Bronchial epithelial cell (primary cell): ENCODE measurements around the gene RHOF. TPM values are rescaled to one million over a fixed set of nuclear protein-coding genes. Genes with fewer than 3 reads are reported as not detected.
"Not testable (repeated sequence)": the region's sequence is repeated elsewhere in the genome, so short reads cannot be mapped to it uniquely, and the experiment has no call there.

Source experiments
- DNase-seq: peaks from one replicate; pipeline ENCODE4 v3.0.0-alpha.2; 2010; ENCODE audit warnings: low read depth
- FAIRE-seq: peaks from 2 replicates; lab custom pipeline; 2011; peaks lifted over from hg19 to GRCh38; lab: Jason Lieb, UNC
- H3K27me3 ChIP-seq: 2 replicates; pipeline ENCODE4 v1.5.1; 2011; ENCODE audit warnings: low read length; ENCODE audit not compliant: control insufficient read depth, insufficient read depth
- H3K36me3 ChIP-seq: 2 replicates; pipeline ENCODE4 v1.5.1; 2011; ENCODE audit warnings: low read length; ENCODE audit not compliant: control insufficient read depth, insufficient read depth
- H3K4me3 ChIP-seq: 2 replicates; pipeline ENCODE4 v1.5.1; 2011; ENCODE audit warnings: mild to moderate bottlenecking, low read depth, low read length, control low read depth
- total RNA-seq: library from RNA; depleted of rRNA; stranded (reverse); fragments of >200 nt; gene quantifications from 2 replicates; pipeline ENCODE4 v1.2.1, GENCODE V29; 2014
- TF ChIP-seq, protein P1 (sequence below): IDR thresholded peaks from 2 replicates; pipeline ENCODE4 v1.5.1; 2011; ENCODE audit warnings: mild to moderate bottlenecking, moderate library complexity, low read length, control low read depth, inconsistent platforms; ENCODE audit not compliant: insufficient read depth, severe bottlenecking

RHOF gene
- total RNA-seq, 1 donor from 2014 or later = 15.5 TPM

DNA sequence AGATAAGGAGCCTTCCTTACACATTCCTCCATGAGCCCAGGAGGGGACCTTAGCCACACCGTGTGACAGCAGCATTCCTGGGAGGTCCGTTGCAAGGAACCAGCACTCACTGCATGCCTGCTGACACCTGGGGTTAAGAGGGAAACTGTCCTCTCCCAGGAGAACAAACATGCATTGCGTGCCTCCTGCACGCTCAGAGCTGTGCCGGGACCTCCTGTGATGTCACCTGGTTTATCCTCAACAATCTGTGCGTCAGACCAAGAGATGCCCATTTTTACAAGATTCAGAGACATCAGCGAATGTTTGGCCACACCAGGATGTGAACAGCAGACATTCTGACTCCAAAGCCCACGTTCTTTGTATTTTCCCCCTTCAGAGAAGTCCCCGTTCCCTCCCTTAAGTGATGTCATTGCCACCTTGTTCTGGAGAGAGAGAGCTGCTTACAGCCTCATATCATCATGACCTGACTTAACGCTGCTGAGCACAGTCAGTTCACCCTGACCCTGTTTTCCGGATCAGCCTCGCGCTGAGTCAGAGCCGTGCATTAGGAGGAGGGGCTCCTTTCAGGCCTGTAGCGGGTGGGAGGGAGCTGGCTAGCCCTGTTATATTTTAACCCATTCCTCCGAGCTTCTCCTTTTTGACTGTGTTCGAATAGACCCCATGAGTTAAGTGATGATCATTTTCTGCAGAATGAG is 44.8 kb downstream of the RHOF start:
- peak; percentile 81 for FAIRE-seq

DNA sequence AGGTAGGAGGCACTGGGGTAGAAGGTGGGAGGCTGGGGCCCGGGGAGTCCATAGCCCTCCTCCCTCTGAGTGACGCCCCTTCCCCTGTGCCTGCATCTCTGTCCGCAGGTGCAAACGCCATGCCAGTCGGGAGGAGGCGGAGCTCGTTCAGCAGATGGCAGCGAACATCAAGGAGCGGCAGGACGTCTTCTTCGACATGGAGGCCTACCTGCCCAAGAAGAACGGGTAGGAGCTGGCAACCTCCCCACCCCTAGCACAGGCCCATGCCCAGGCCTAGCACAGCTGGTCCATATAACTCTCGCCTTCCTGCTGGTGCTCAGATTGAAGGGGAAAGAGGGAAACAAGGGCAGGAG is 45.3 kb downstream of the RHOF start:
- DNase-seq (no peak), FAIRE-seq (no peak)
- Histone ChIP-seq H3K27me3 (no peaks in the 10 kb centered on the region), H3K4me3 (no peak overlapping the region), H3K36me3 (peaks cover 7% of the 10 kb centered on the region)
- TF ChIP-seq, protein P1, sequence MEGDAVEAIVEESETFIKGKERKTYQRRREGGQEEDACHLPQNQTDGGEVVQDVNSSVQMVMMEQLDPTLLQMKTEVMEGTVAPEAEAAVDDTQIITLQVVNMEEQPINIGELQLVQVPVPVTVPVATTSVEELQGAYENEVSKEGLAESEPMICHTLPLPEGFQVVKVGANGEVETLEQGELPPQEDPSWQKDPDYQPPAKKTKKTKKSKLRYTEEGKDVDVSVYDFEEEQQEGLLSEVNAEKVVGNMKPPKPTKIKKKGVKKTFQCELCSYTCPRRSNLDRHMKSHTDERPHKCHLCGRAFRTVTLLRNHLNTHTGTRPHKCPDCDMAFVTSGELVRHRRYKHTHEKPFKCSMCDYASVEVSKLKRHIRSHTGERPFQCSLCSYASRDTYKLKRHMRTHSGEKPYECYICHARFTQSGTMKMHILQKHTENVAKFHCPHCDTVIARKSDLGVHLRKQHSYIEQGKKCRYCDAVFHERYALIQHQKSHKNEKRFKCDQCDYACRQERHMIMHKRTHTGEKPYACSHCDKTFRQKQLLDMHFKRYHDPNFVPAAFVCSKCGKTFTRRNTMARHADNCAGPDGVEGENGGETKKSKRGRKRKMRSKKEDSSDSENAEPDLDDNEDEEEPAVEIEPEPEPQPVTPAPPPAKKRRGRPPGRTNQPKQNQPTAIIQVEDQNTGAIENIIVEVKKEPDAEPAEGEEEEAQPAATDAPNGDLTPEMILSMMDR = no peak

More for the DNA sequence above, 44.8 kb downstream of the RHOF start:
- DNase-seq = peak; percentile 52
- TF ChIP-seq, protein P1 = no peak
- H3K27me3 ChIP-seq = no peaks in the 10 kb centered on the region
- peaks cover 7% of the 10 kb centered on the region for H3K36me3 ChIP-seq
- no peak overlapping the region for H3K4me3 ChIP-seq

DNA sequence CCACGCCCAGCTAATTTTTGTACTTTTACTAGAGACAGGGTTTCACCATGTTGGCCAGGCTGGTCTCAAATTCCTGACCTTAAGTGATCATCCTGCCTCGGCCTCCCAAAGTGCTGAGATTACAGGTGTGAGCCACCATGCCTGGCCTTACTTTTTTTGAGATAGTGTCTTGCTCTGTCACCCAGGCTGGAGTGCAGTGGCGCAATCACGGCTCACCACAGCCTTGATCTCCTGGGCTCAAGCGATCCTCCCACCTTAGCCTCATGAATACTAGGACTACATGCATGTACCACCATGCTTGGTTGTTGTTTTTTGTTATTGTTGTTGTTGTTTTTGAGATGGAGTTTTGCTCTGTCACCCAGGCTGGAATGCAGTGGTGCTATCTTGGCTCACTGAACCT is 47.9 kb downstream of the RHOF start:
- H3K4me3 ChIP-seq, DNase-seq, H3K36me3 ChIP-seq, FAIRE-seq, H3K27me3 ChIP-seq: not testable (repeated sequence)

DNA sequence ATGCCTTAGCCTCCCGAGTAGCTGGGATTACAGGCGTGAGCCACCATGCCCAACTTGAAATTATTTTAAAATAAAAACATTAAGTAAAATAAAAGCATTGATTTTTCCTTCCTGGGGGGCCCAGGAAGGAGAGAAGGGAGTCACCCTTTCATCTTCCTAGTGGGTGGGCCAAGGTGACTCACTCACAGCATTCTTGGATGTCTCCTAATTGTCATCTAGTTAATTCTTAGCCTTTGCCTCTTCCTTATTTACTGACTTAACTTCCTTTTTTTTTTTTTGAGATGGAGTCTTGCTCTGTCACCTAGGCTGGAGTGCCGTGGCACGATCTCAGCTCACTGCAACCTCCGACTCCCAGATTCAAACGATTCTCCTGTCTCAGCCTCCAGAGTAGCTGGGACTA is 51.7 kb downstream of the RHOF start:
- TF ChIP-seq, protein P1 = no peak
- DNase-seq (no peak), FAIRE-seq (no peak)
- Histone ChIP-seq H3K36me3 (no peaks in the 10 kb centered on the region), H3K4me3 (no peak overlapping the region), H3K27me3 (no peaks in the 10 kb centered on the region)

DNA sequence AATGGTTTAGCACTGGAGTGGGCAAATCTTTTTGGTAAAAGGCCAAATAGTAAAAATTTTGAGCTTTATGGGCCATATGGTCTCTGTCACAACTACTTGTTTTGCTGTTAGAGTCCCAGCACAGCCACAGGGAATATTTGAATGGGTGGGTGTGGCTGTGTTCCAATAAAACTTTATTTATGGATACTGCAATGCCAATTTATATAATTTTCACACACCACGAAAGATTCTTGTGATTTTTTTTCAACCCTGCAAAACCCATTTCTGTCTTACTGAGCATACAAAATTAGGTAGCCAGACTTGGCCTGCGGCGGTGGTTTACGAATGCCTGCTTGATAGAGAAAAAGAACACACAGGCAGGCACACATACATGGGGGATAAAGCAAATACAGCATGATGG is 52.6 kb downstream of the RHOF start:
- Histone ChIP-seq H3K4me3 (no peak overlapping the region), H3K27me3 (no peaks in the 10 kb centered on the region), H3K36me3 (no peaks in the 10 kb centered on the region)
- DNase-seq (no peak), FAIRE-seq (no peak)
- TF ChIP-seq, protein P1 = no peak

DNA sequence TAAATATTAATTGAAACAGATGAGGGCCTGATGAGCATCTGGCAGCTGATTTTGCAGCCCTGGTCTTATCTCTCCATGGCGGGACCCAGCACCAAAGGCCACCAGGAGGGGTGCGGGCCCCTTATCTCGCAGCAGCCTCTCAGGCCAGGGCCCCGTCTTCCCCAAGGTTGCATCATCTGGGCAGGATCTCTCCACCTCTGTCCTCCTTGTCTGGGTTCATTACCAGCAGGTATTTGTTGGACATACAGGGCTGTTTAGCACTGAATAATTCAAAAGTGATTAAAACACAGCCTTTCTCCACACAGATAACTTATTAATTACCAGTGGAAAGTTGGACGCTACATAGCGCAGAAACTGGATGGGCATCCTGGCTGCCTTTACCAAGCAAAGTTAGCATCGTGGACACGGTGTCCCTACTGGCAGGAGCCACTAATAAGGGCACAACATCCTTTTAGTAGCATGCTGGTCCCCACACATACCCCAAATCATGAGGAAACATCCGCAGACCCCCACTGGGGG is 55.1 kb downstream of the RHOF start:
- H3K4me3 ChIP-seq = no peak overlapping the region
- no peaks in the 10 kb centered on the region for H3K36me3 ChIP-seq
- FAIRE-seq = no peak
- no peak for DNase-seq
- H3K27me3 ChIP-seq = no peaks in the 10 kb centered on the region
- TF ChIP-seq, protein P1 = no peak
